ENCODE data around the gene DNAJB14.
A peak's percentile ranks its signal among the peaks of the same experiment; 100 is the strongest.

Gene DNAJB14

DNA sequence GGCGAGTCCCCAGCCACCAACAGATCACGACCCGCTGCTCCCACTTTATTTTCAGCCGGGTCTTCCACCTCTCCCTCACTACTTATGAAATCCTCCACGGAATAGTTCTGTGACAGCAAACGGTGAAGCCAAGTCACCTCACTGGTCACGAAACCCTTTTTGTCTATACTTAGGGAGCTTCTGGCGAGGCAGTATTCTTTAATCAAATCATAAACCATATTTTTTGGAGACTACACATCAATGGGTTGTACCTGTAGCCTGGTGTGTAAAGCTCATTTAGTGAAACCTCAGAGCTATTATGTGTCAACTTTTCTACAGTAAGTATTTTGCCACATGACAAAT, 4.5 kb upstream of the DNAJB14 start:
- no peak for DNase-seq (ENCODE audit: low read depth)
- TF ChIP-seq, protein P1, sequence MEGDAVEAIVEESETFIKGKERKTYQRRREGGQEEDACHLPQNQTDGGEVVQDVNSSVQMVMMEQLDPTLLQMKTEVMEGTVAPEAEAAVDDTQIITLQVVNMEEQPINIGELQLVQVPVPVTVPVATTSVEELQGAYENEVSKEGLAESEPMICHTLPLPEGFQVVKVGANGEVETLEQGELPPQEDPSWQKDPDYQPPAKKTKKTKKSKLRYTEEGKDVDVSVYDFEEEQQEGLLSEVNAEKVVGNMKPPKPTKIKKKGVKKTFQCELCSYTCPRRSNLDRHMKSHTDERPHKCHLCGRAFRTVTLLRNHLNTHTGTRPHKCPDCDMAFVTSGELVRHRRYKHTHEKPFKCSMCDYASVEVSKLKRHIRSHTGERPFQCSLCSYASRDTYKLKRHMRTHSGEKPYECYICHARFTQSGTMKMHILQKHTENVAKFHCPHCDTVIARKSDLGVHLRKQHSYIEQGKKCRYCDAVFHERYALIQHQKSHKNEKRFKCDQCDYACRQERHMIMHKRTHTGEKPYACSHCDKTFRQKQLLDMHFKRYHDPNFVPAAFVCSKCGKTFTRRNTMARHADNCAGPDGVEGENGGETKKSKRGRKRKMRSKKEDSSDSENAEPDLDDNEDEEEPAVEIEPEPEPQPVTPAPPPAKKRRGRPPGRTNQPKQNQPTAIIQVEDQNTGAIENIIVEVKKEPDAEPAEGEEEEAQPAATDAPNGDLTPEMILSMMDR (conservative IDR thresholded peaks at IDR 0.05; ENCODE audit: low read depth, low read length) = no peak
- H3K4me3 ChIP-seq (ENCODE audit: low read length) = peak overlapping the region; percentile 86

GRCh38 chr4:99949999-99950912, 3.8 kb upstream of the DNAJB14 start, which contains the start of gene H2AZ1:
Gene H2AZ1, minus strand, starts transcription at chr4:99950275. Its CDS starts 105 bp downstream, at chr4:99950170.
- DNase-seq (ENCODE audit: low read depth) = peak; percentile 97
- TF ChIP-seq, protein P1 (conservative IDR thresholded peaks at IDR 0.05; ENCODE audit: low read depth, low read length) = no peak

DNA sequence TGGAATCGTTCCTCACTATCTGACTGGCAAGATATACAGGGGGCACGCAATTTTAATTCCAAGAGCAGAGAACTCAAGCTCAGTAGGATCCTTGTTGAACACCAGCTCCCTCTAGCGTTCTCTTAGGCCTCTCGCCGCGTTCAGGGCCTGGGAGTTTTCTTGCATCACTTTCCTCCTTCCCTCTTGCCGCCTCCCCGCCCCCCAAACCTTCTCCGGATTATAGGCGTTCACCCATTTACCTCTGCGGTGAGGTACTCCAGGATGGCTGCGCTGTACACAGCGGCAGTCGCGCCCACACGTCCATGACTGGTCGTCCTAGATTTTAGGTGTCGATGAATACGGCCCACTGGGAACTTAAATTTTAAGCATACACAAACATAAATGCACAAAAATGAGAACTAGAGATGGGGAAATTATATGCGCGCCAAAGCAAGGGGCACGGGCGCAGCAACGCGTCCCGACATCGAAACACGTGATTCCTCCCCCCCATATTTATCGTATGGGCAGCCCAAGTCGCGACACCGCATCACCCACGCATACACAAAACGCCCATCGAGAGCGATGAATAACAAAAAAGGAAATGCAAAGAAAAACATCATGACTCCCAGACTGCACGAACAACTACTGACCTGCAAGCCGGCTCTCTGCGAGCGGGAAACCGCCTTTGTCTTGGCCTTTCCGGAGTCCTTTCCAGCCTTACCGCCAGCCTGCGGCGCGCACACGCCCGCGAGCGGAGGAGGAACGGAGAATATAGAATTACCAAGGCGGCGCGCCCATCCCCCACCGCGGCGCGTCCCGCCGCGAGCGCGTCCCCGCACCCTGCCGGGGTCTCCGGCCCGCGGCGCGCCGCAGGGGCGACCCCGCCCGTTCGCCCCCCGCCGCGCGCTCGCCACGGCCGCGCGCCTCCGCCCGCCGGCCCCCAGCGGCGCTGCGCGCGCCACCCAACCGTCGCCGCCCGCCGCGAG, 2.9 kb upstream of the DNAJB14 start:
- peak overlapping the region; percentile 69 for H3K4me3 ChIP-seq (ENCODE audit: low read length)
- TF ChIP-seq, protein P1 (conservative IDR thresholded peaks at IDR 0.05; ENCODE audit: low read depth, low read length) = peak; percentile 92
- DNase-seq (ENCODE audit: low read depth) = peak; percentile 86

More at GRCh38 chr4:99949999-99950912, 3.8 kb upstream of the DNAJB14 start, which contains the start of gene H2AZ1:
- peak within 1 kb of the TSS; percentile 86 for H3K4me3 ChIP-seq (ENCODE audit: low read length)

DNA sequence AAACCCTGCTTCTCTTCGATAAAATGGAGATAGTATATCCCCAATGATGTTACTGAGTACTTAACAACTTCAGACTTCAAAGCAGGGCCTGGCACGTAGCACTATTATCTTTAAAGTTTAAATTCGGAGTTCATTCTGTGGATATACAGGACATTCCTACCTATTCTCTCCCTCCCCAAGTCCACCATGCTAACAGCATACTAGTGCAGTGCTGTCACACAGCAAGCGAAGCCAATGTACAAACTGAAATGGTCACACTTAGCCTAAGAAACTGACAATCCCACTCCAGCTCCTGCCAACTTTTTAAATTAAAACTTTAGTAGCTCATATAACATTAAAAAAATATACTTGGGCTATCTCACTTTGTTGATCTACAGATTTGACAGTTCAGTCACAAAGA, 1.2 kb upstream of the DNAJB14 start:
- DNase-seq (ENCODE audit: low read depth) = no peak
- peak overlapping the region; percentile 0 for H3K4me3 ChIP-seq (ENCODE audit: low read length)
- TF ChIP-seq, protein P1 (conservative IDR thresholded peaks at IDR 0.05; ENCODE audit: low read depth, low read length) = no peak

GRCh38 chr4:99947190-99947578, 766 bp upstream of the DNAJB14 start:
- DNase-seq (ENCODE audit: low read depth) = no peak
- peak overlapping the region; percentile 79 for H3K4me3 ChIP-seq (ENCODE audit: low read length)
- TF ChIP-seq, protein P1 (conservative IDR thresholded peaks at IDR 0.05; ENCODE audit: low read depth, low read length) = no peak

DNA sequence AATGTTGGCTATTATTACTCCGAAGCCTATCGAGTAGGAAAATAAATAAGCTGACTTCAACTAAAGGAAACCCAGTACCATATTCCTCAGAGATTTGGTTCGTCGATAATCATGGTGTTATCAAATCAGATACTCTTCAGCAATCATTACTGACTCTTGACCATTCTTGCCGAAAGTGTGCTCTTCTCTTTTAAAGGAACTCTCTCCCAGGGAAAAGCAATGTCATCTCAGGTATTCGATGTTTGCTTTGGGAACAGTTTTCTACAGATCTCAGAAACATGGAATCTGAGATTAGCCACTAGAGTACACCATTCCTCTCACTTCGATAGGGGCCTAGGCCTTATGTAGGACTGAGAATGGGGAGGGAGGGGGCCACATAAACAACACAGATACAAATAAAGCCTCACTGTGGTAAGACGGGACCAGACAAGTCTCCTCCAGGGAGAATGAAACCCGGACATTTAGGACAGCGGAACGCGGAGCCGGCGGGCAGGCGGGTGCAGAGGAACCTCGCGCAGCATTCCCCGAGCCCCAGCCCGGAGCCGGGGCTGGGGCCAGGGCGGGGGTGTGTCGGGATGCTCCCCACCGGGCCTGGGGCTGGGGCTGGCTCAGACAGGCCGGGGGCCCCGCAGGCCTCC, 581 bp downstream of the DNAJB14 start:
- peak overlapping the region; percentile 79 for H3K4me3 ChIP-seq (ENCODE audit: low read length)
- TF ChIP-seq, protein P1 (conservative IDR thresholded peaks at IDR 0.05; ENCODE audit: low read depth, low read length) = no peak
- no peak for DNase-seq (ENCODE audit: low read depth)

Measured in retinal pigment epithelial cell (primary cell).